HG02763 (cell line): ENCODE measurements around the gene IL1RN.

Experiments used
- ATAC-seq: cut with Tn5 transposase; IDR thresholded peaks from one replicate; pipeline ENCODE4 v1.9.1; 2021; ENCODE audit warnings: mild to moderate bottlenecking, moderate library complexity; ENCODE audit not compliant: unreplicated experiment

IL1RN gene

GRCh38 chr2:113103277-113103676 is 24.1 kb upstream of the IL1RN start:
- ATAC-seq: no peak

- no peak for ATAC-seq
Observed at GRCh38 chr2:113104054-113104611, 23.3 kb upstream of the IL1RN start.

- ATAC-seq: no peak
Observed at GRCh38 chr2:113105047-113105785, 22.2 kb upstream of the IL1RN start.

GRCh38 chr2:113111121-113111520 is 16.3 kb upstream of the IL1RN start:
- ATAC-seq: no peak

GRCh38 chr2:113111823-113112287 is 15.5 kb upstream of the IL1RN start:
- no peak for ATAC-seq

- ATAC-seq: no peak
Observed at GRCh38 chr2:113112441-113112840, 15.0 kb upstream of the IL1RN start.

- ATAC-seq: no peak
Observed at GRCh38 chr2:113112871-113113270, 14.5 kb upstream of the IL1RN start.

GRCh38 chr2:113113807-113114206 is 13.6 kb upstream of the IL1RN start:
- no peak for ATAC-seq

GRCh38 chr2:113114224-113114945 is 13.0 kb upstream of the IL1RN start:
- ATAC-seq: no peak

- no peak for ATAC-seq
Observed at GRCh38 chr2:113114996-113115395, 12.4 kb upstream of the IL1RN start.

- no peak for ATAC-seq
Observed at GRCh38 chr2:113116100-113116958, 11.1 kb upstream of the IL1RN start.

- no peak for ATAC-seq
Observed at GRCh38 chr2:113117541-113118262, 9.7 kb upstream of the IL1RN start.

GRCh38 chr2:113118263-113118657 is 9.1 kb upstream of the IL1RN start:
- no peak for ATAC-seq

GRCh38 chr2:113119111-113119510 is 8.3 kb upstream of the IL1RN start:
- ATAC-seq: no peak

- ATAC-seq: no peak
Observed at GRCh38 chr2:113120861-113121260, 6.5 kb upstream of the IL1RN start.

- no peak for ATAC-seq
Observed at GRCh38 chr2:113122364-113122763, 5.0 kb upstream of the IL1RN start.

- no peak for ATAC-seq
Observed at GRCh38 chr2:113123726-113124125, 3.7 kb upstream of the IL1RN start.

- ATAC-seq: no peak
Observed at GRCh38 chr2:113124181-113124961, 3.0 kb upstream of the IL1RN start.

GRCh38 chr2:113124984-113125855 is 2.2 kb upstream of the IL1RN start:
- ATAC-seq: no peak
